ENCODE data around the gene ALG5. TPM values are rescaled to one million over a fixed set of nuclear protein-coding genes. Genes with fewer than 3 reads are reported as not detected.

Gene ALG5
- total and polyA plus RNA-seq, 7 donors = 15.0 to 44.9 (median 24.6) TPM

- Histone ChIP-seq H3K9me3 (no peaks in the 10 kb centered on the region), H3K36me3 (peaks cover 18 to 100% (median 44%) of the 10 kb centered on the region in 4 donors), H3K27me3 (no peaks in the 10 kb centered on the region), H3K4me3 (no peak overlapping the region), H3K4me1 (no peaks in the 10 kb centered on the region), H3K27ac (no peak overlapping the region)
- no peak for DNase-seq
- intact Hi-C loops (cut with DNase I) = no loop called here
- TF ChIP-seq POLR2A (IDR thresholded peaks at IDR 0.05) (no peak), EP300 (IDR thresholded peaks at IDR 0.05) (no peak), CTCF (IDR thresholded peaks at IDR 0.05) (no peak), POLR2AphosphoS5 (IDR thresholded peaks at IDR 0.05) (no peak)
- WGBS, 2 donors = 90 to 93% methylated on average over 2 of the region's 2 CpGs
These were observed 12.5 kb downstream of the ALG5 start for GRCh38 chr13:36986462-36987240.

GRCh38 chr13:36981156-36981743, 17.9 kb downstream of the ALG5 start:
- no peak for DNase-seq
- WGBS, 2 donors = 31 to 38% methylated on average over 6 of the region's 6 CpGs
- intact Hi-C loops (cut with DNase I) = loop anchor here (1.0 kb wide), 1 partner anchor 123 kb away; no protein-coding TSS in a partner anchor
- Histone ChIP-seq H3K36me3 (peaks cover 7 to 76% (median 15%) of the 10 kb centered on the region in 4 donors), H3K27me3 (no peaks in the 10 kb centered on the region), H3K4me1 (no peaks in the 10 kb centered on the region), H3K4me3 (no peak overlapping the region), H3K27ac (no peak overlapping the region), H3K9me3 (no peaks in the 10 kb centered on the region)
- TF ChIP-seq EP300 (IDR thresholded peaks at IDR 0.05) = no peak
- peak in 3 of 4 experiments; percentile 8 to 49 (median 43) for TF ChIP-seq CTCF (IDR thresholded peaks at IDR 0.05)

- intact Hi-C loops (cut with DNase I) = no loop called here
- H3K4me3 ChIP-seq = no peak overlapping the region
- TF ChIP-seq POLR2A (IDR thresholded peaks at IDR 0.05) (no peak), CTCF (IDR thresholded peaks at IDR 0.05) (no peak), POLR2AphosphoS5 (IDR thresholded peaks at IDR 0.05) (no peak), EP300 (IDR thresholded peaks at IDR 0.05) (no peak)
- H3K27ac ChIP-seq = no peak overlapping the region
- no peaks in the 10 kb centered on the region for H3K27me3 ChIP-seq
- H3K9me3 ChIP-seq = peaks cover 0 to 4% (median 0%) of the 10 kb centered on the region in 4 donors
- WGBS, 2 donors = 89 to 92% methylated on average over 7 of the region's 7 CpGs
- no peak for DNase-seq
- peaks cover 3 to 75% (median 11%) of the 10 kb centered on the region in 4 donors for H3K36me3 ChIP-seq
- H3K4me1 ChIP-seq = no peaks in the 10 kb centered on the region
These were observed 19.6 kb downstream of the ALG5 start for GRCh38 chr13:36979361-36980050.

DNA sequence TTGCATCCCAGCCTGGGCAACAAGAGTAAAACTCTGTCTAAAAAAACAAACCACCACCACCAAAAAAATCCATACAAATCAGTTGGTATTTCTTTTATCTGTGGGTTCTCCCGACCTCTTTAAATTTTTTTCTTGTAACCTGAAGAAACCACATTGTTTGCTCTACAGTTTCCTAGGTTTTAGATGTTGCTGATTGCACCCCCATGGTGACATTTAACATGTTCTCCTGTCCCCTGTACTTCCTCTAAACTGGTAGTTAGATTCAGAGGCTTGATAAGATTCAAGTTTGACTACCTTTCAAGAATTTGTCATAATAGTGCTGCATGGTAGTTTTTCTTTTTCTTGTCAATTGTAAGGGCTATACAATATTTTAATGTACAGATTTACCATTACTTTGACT, 24.0 kb downstream of the ALG5 start:
- DNase-seq = no peak
- H3K4me1 ChIP-seq = no peaks in the 10 kb centered on the region
- H3K4me3 ChIP-seq = no peak overlapping the region
- intact Hi-C loops (cut with DNase I) = no loop called here
- 82 to 95% methylated on average over 1 of the region's 1 CpG for WGBS, 2 donors
- H3K27me3 ChIP-seq = no peaks in the 10 kb centered on the region
- TF ChIP-seq EP300 (IDR thresholded peaks at IDR 0.05) (no peak), CTCF (IDR thresholded peaks at IDR 0.05) (no peak), POLR2A (IDR thresholded peaks at IDR 0.05) (no peak), POLR2AphosphoS5 (IDR thresholded peaks at IDR 0.05) (no peak)
- no peak overlapping the region for H3K27ac ChIP-seq
- H3K9me3 ChIP-seq = peaks cover 0 to 4% (median 0%) of the 10 kb centered on the region in 4 donors
- H3K36me3 ChIP-seq = peaks cover 0 to 62% (median 7%) of the 10 kb centered on the region in 4 donors

All from sigmoid colon (tissue), 7 donors.